Measurements from ENCODE around the gene KRT35. TPM values are rescaled to one million over a fixed set of nuclear protein-coding genes. Genes with fewer than 3 reads are reported as not detected.

Gene KRT35
- total and polyA plus RNA-seq, 10 of the 15 experiments (the other 5 are each of a cell fraction or from before 2014, with no cell fraction given) = not detected

DNA sequence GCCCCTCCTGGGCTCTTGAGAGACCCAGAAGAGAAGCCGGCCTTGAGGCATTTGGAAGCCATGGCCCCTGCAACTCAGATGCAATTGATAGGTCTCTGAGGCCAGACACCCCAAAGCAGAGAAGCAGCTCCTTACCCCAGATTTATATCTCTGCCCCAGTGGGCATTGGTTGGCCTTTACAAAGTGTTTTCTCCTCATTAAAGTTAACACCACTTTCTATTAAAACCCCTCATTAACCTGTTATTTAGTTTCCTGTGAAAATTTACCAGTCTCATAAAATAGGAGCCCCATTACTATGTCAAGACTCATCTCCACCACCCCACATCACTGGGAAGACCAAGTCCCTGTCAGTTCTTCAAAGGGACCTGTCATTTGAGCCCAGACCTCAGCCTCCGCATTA, at the start of gene KRT35 (continued):
- TF ChIP-seq, protein P1, sequence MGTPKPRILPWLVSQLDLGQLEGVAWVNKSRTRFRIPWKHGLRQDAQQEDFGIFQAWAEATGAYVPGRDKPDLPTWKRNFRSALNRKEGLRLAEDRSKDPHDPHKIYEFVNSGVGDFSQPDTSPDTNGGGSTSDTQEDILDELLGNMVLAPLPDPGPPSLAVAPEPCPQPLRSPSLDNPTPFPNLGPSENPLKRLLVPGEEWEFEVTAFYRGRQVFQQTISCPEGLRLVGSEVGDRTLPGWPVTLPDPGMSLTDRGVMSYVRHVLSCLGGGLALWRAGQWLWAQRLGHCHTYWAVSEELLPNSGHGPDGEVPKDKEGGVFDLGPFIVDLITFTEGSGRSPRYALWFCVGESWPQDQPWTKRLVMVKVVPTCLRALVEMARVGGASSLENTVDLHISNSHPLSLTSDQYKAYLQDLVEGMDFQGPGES (IDR thresholded peaks at IDR 0.05) = no peak
- TF ChIP-seq CHD2 (IDR thresholded peaks at IDR 0.05; ENCODE audit: borderline replicate concordance, low read depth, low read length) = no peak

GRCh38 chr17:41530062-41531048, 49.4 kb upstream of the KRT35 start:
- no peaks in the 10 kb centered on the region for H3K79me2 ChIP-seq (ENCODE audit: control insufficient read depth, insufficient read depth, low read length)
- H3K4me3 ChIP-seq = no peak overlapping the region
- ChIA-PET SMC1A (ENCODE audit: uncharacterized antibody, unreplicated experiment) (no interaction called here), POLR2A (no interaction called here), RAD21 (ENCODE audit: unreplicated experiment) (no interaction called here), CTCF (no interaction called here)
- intact Hi-C loops (cut with micrococcal nuclease; ENCODE audit: unreplicated experiment) (no loop called here), in situ Hi-C loops (cut with MboI) (no loop called here)
- DNase-seq (ENCODE audit: low read depth, low spot score) (no peak), FAIRE-seq (no peak), ATAC-seq (no peak)
- H3K4me1 ChIP-seq (ENCODE audit: control insufficient read depth, insufficient read depth, low read length) = no peaks in the 10 kb centered on the region
- 5% methylated on average over 8 of the region's 8 CpGs for WGBS (ENCODE audit: insufficient coverage, insufficient replicate concordance, low lambda C conversion rate, missing lambda C conversion rate)
- TF ChIP-seq NKRF (conservative IDR thresholded peaks at IDR 0.05) (no peak), EED (IDR thresholded peaks at IDR 0.05; ENCODE audit: low read depth) (no peak), ZBED1 (IDR thresholded peaks at IDR 0.05; ENCODE audit: borderline replicate concordance) (no peak), ZNF384 (IDR thresholded peaks at IDR 0.05; ENCODE audit: borderline replicate concordance, low read depth, low read length) (no peak), RAD51 (IDR thresholded peaks at IDR 0.05) (no peak), EZH2 (IDR thresholded peaks at IDR 0.05; ENCODE audit: borderline replicate concordance, control insufficient read depth, low read depth, low read length) (no peak), YY1 (IDR thresholded peaks at IDR 0.05; ENCODE audit: low read depth, low read length) (no peak), RFX5 (IDR thresholded peaks at IDR 0.05; ENCODE audit: low read depth, low read length) (no peak), SREBF2 (IDR thresholded peaks at IDR 0.05; ENCODE audit: low read length) (no peak), SUZ12 (IDR thresholded peaks at IDR 0.05; ENCODE audit: unreplicated experiment) (no peak), BACH1 (IDR thresholded peaks at IDR 0.05; ENCODE audit: borderline replicate concordance) (no peak), NFYB (IDR thresholded peaks at IDR 0.05; ENCODE audit: insufficient read depth, low read depth, low read length) (no peak), HDGF (IDR thresholded peaks at IDR 0.05) (no peak), NR2C2 (IDR thresholded peaks at IDR 0.05; ENCODE audit: borderline replicate concordance, control insufficient read depth, insufficient read length, low read depth) (no peak), NBN (IDR thresholded peaks at IDR 0.05) (no peak), NR2C1 (IDR thresholded peaks at IDR 0.05) (no peak)
- no peak overlapping the region for H3K9ac ChIP-seq (ENCODE audit: control insufficient read depth, insufficient read depth, low read length)
- no peak overlapping the region for H2AFZ ChIP-seq (ENCODE audit: control insufficient read depth, low read depth, low read length)
- no peak overlapping the region for H3K4me2 ChIP-seq (ENCODE audit: control insufficient read depth, insufficient read depth)
- H3K9me3 ChIP-seq (replicated peaks; ENCODE audit: control insufficient read depth, insufficient read depth, low read length) = no peaks in the 10 kb centered on the region; the same call in 2 of the 3 replicates
- H3K27ac ChIP-seq (ENCODE audit: control insufficient read depth, insufficient read depth) = no peak overlapping the region
- no peaks in the 10 kb centered on the region for H3K36me3 ChIP-seq (ENCODE audit: control insufficient read depth in 2 of 2, insufficient read depth in 2 of 2, low read length in 1 of 2)
- no TSS peak for BruUV-seq (replicated peaks)
- peaks cover 18 to 20% of the 10 kb centered on the region in 2 experiments for H3K27me3 ChIP-seq (replicated peaks in 1 of 2; ENCODE audit: control insufficient read depth in 2 of 2, insufficient read depth in 2 of 2, low read length in 1 of 2)
- no peaks in the 10 kb centered on the region for H4K20me1 ChIP-seq (ENCODE audit: control insufficient read depth, insufficient read depth)

Measured in GM12878 (cell line).